ENCODE measurements around the gene BLTP1.
A peak's percentile ranks its signal among the peaks of the same experiment; 100 is the strongest.
"Not testable (repeated sequence)": the region's sequence is repeated elsewhere in the genome, so short reads cannot be mapped to it uniquely, and the experiment has no call there.

The BLTP1 gene

GRCh38 chr4:122151982-122152710 lies at the start of gene BLTP1:
TSS of gene BLTP1 (plus strand) at chr4:122152331. CDS start at chr4:122170648, 18,317 bp downstream.
- DNase-seq = peak; percentile 80 to 82

GRCh38 chr4:122104184-122104583 lies 47.9 kb upstream of the BLTP1 start:
- no peak for DNase-seq

GRCh38 chr4:122107680-122108079 lies 44.5 kb upstream of the BLTP1 start:
- DNase-seq = no peak

GRCh38 chr4:122110304-122110703 lies 41.8 kb upstream of the BLTP1 start:
- DNase-seq = not testable (repeated sequence)

- DNase-seq = no peak
Measured at GRCh38 chr4:122117743-122118142, 34.4 kb upstream of the BLTP1 start.

- no peak for DNase-seq
Measured at GRCh38 chr4:122118243-122118642, 33.9 kb upstream of the BLTP1 start.

GRCh38 chr4:122119739-122120138 lies 32.4 kb upstream of the BLTP1 start:
- no peak for DNase-seq

GRCh38 chr4:122121593-122121992 lies 30.5 kb upstream of the BLTP1 start:
- DNase-seq = no peak

- DNase-seq = no peak
Measured at GRCh38 chr4:122122083-122122482, 30.0 kb upstream of the BLTP1 start.

- DNase-seq = no peak
Measured at GRCh38 chr4:122129061-122129460, 23.1 kb upstream of the BLTP1 start.

GRCh38 chr4:122131562-122132157 lies 20.5 kb upstream of the BLTP1 start:
- no peak for DNase-seq

GRCh38 chr4:122132891-122133290 lies 19.2 kb upstream of the BLTP1 start:
- no peak for DNase-seq

GRCh38 chr4:122139139-122139538 lies 13.0 kb upstream of the BLTP1 start:
- no peak for DNase-seq

GRCh38 chr4:122140834-122141233 lies 11.3 kb upstream of the BLTP1 start:
- no peak for DNase-seq

GRCh38 chr4:122142687-122143086 lies 9.4 kb upstream of the BLTP1 start:
- no peak for DNase-seq

GRCh38 chr4:122146652-122147051 lies 5.5 kb upstream of the BLTP1 start:
- DNase-seq = no peak

GRCh38 chr4:122150931-122151330 lies 1.2 kb upstream of the BLTP1 start:
- DNase-seq = no peak

- DNase-seq = peak in 1 of 2 experiments; percentile 2
Measured at GRCh38 chr4:122152711-122153226, 638 bp downstream of the BLTP1 start.

GRCh38 chr4:122156819-122157218 lies 4.7 kb downstream of the BLTP1 start:
- DNase-seq = no peak

- DNase-seq = no peak
Measured at GRCh38 chr4:122163301-122163700, 11.2 kb downstream of the BLTP1 start.

- no peak for DNase-seq
Measured at GRCh38 chr4:122163767-122164166, 11.6 kb downstream of the BLTP1 start.

GRCh38 chr4:122167369-122167768 lies 15.2 kb downstream of the BLTP1 start:
- DNase-seq = no peak

GRCh38 chr4:122170775-122171174 lies 18.6 kb downstream of the BLTP1 start:
- DNase-seq = no peak

GRCh38 chr4:122171323-122171722 lies 19.2 kb downstream of the BLTP1 start:
- no peak for DNase-seq
